Kidney epithelial cell (primary cell): Measurements from ENCODE around the gene MYO5C. TPM values are rescaled to one million over a fixed set of nuclear protein-coding genes. Genes with fewer than 3 reads are reported as not detected.
A peak's percentile ranks its signal among the peaks of the same experiment; 100 is the strongest.

ENCODE experiments used
- DNase-seq: peaks from one replicate; pipeline ENCODE4 v3.0.0-alpha.2; 2010; ENCODE audit warnings: low read depth
- H3K27me3 ChIP-seq: 2 replicates; pipeline ENCODE4 v1.6.0; 2011; ENCODE audit warnings: low read length; ENCODE audit not compliant: control insufficient read depth, insufficient read depth
- H3K36me3 ChIP-seq: 2 replicates; pipeline ENCODE4 v1.5.1; 2011; ENCODE audit warnings: low read length; ENCODE audit not compliant: control insufficient read depth, insufficient read depth
- H3K4me3 ChIP-seq: 2 replicates; pipeline ENCODE4 v1.5.1; 2011; ENCODE audit warnings: low read depth, mild to moderate bottlenecking, control low read depth, low read length
- total RNA-seq: library from RNA; depleted of rRNA; stranded (reverse); fragments of >200 nt; gene quantifications from 2 replicates; pipeline ENCODE4 v1.2.3, GENCODE V29; 2015
- TF ChIP-seq, protein P1 (sequence below): IDR thresholded peaks from 2 replicates; pipeline ENCODE4 v1.5.1; 2011; ENCODE audit warnings: mild to moderate bottlenecking, moderate library complexity, low read length, control low read depth, inconsistent platforms; ENCODE audit not compliant: insufficient read depth, poor library complexity, severe bottlenecking

Gene MYO5C
- total RNA-seq, 1 donor from 2014 or later, result 26.4 TPM

- DNase-seq, result no peak
- Histone ChIP-seq H3K27me3 (no peaks in the 10 kb centered on the region), H3K4me3 (no peak overlapping the region), H3K36me3 (no peaks in the 10 kb centered on the region)
- TF ChIP-seq, protein P1, sequence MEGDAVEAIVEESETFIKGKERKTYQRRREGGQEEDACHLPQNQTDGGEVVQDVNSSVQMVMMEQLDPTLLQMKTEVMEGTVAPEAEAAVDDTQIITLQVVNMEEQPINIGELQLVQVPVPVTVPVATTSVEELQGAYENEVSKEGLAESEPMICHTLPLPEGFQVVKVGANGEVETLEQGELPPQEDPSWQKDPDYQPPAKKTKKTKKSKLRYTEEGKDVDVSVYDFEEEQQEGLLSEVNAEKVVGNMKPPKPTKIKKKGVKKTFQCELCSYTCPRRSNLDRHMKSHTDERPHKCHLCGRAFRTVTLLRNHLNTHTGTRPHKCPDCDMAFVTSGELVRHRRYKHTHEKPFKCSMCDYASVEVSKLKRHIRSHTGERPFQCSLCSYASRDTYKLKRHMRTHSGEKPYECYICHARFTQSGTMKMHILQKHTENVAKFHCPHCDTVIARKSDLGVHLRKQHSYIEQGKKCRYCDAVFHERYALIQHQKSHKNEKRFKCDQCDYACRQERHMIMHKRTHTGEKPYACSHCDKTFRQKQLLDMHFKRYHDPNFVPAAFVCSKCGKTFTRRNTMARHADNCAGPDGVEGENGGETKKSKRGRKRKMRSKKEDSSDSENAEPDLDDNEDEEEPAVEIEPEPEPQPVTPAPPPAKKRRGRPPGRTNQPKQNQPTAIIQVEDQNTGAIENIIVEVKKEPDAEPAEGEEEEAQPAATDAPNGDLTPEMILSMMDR, result no peak
These were observed 78.4 kb downstream of the MYO5C start for GRCh38 chr15:52217186-52217585.

GRCh38 chr15:52214553-52214952, 81.1 kb downstream of the MYO5C start:
- no peaks in the 10 kb centered on the region for H3K36me3 ChIP-seq
- H3K27me3 ChIP-seq, result no peaks in the 10 kb centered on the region
- no peak overlapping the region for H3K4me3 ChIP-seq
- TF ChIP-seq, protein P1, result no peak
- no peak for DNase-seq

DNA sequence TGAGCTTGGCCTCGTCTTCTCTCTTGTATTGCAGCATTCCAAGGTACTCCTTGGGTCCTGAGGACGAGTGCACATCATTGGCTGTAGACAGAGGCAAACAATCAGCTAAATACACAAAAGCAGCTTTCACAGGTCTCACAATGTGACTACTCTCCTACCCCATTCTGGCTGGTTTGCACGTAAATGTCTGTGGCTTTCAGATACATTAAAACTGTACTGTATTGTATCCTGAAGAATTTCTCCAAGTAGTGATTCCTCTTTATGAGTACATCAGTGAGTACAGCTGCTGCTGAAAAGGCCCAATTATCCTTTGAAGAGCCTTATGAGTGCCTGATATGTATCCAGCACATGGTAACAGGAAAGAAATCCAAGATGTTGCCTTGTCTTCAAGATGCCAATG, 82.4 kb downstream of the MYO5C start:
- TF ChIP-seq, protein P1, result no peak
- DNase-seq, result no peak
- Histone ChIP-seq H3K36me3 (no peaks in the 10 kb centered on the region), H3K4me3 (no peak overlapping the region), H3K27me3 (no peaks in the 10 kb centered on the region)

DNA sequence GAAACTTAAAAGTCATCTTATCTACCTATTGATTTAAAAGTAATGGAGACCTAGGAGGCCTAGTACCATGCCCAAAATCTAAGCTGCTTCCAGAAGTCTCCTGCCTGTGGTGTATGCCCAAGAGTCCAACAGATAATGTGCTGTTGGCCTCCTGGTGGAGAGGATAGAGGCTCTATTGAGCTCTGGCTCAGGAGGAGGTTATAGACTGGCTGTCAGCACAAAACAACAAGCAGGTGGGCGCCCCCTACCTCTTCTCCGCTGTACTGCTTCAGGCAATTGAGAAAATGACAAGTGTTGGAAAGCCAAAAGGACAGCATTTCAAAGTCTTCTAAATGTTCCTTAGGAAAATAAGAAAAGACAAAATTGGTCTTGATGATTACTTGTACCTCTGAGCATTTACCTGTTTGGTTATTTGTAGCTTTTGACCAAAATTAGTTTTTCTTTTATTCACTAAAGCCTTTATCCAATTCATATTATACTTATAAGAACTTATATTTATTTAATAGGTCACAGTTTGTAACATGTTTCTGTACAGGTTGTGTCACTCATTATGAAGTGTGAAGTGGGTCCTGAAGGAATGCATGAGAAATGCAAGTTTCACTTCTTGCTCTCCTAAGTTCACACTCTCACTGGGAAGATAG, 87.2 kb downstream of the MYO5C start:
- Histone ChIP-seq H3K4me3 (no peak overlapping the region), H3K36me3 (no peaks in the 10 kb centered on the region), H3K27me3 (no peaks in the 10 kb centered on the region)
- DNase-seq, result no peak
- TF ChIP-seq, protein P1, result peak; percentile 78

DNA sequence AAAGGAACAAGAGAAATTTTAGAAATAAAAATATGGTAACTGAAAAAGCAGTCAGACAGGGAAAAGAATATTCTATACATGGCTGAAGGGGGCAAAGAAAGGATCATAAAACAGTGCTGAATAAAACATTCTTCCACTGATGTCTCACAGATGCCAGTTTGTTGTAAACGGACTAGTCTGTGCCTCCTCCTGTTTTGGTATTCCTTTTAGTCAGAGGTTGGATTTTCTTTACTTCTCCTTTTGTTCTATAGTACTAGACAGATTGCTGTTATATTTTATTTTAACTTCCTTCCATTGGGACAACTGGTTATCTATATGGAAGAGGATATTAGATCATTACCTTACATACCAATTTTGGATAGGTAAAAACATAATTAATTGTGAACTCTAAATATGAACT, 88.4 kb downstream of the MYO5C start:
- no peak for DNase-seq
- Histone ChIP-seq H3K36me3 (no peaks in the 10 kb centered on the region), H3K27me3 (no peaks in the 10 kb centered on the region), H3K4me3 (no peak overlapping the region)
- TF ChIP-seq, protein P1, result no peak

DNA sequence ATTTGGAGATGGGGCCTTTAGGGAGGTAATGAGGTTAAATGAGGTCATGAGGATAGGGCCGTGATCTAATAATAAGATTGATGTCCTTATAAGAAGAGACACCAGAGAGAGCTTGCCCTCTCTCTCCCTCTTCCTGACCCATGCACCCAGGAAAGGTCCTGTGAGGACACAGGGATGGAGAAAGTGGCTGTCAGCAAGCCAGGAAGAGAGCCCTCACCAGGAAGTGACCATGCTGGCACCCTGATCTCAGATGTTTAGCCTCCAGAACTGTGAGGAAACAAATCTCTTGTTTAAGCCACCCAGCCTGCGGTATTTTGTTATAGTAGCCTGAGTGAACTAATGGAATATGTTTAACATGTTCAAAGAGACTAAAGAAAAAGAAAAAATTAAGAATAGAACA, 89.2 kb downstream of the MYO5C start:
- no peak for DNase-seq
- Histone ChIP-seq H3K27me3 (no peaks in the 10 kb centered on the region), H3K36me3 (no peaks in the 10 kb centered on the region), H3K4me3 (no peak overlapping the region)
- TF ChIP-seq, protein P1, result no peak
